SU-DHL-6 (cell line): ENCODE results near the gene AGRN.
"Not testable (repeated sequence)": the region's sequence is repeated elsewhere in the genome, so short reads cannot be mapped to it uniquely, and the experiment has no call there.

Source experiments
- H2AFZ ChIP-seq: fragments of 200-600 bp; sonication (generic); 2 replicates; pipeline ENCODE4 v1.6.1; 2014; ENCODE audit warnings: low read depth, mild to moderate bottlenecking, moderate library complexity, mixed read lengths, antibody characterized with exemption, low read length; ENCODE audit not compliant: severe bottlenecking
- H3F3A ChIP-seq: fragments of 200-600 bp; shearing (Covaris generic); 2 replicates; pipeline ENCODE4 v1.6.0; 2016; ENCODE audit warnings: antibody characterized with exemption, mild to moderate bottlenecking; ENCODE audit not compliant: insufficient read depth
- H3K27ac ChIP-seq: fragments of 200-600 bp; sonication (generic); 2 replicates; pipeline ENCODE4 v1.5.1; 2016; ENCODE audit warnings: low read depth, mild to moderate bottlenecking, low read length, moderate library complexity, mixed read lengths
- H3K27me3 ChIP-seq: fragments of 200-600 bp; sonication (generic), shearing (Covaris generic); 2 replicates; pipeline ENCODE4 v1.6.0; 2014; ENCODE audit warnings: mild to moderate bottlenecking, low read length
- H3K36me3 ChIP-seq: fragments of 200-600 bp; sonication (generic); 2 replicates; pipeline ENCODE4 v1.6.1; 2014; ENCODE audit warnings: mild to moderate bottlenecking, low read length, mixed read lengths
- H3K4me2 ChIP-seq: fragments of 300-600, 200-600 bp; shearing (Covaris generic), sonication (generic); 2 replicates; pipeline ENCODE4 v1.6.0; 2014; ENCODE audit warnings: low read length, low read depth, mild to moderate bottlenecking; ENCODE audit not compliant: poor library complexity, severe bottlenecking
- H3K4me3 ChIP-seq: fragments of 200-600 bp; sonication (generic); 2 replicates; pipeline ENCODE4 v1.5.1; 2014; ENCODE audit warnings: antibody characterized with exemption, low read length, mild to moderate bottlenecking, mixed read lengths; ENCODE audit not compliant: insufficient read depth, poor library complexity, severe bottlenecking
- H3K79me2 ChIP-seq: fragments of 200-600 bp; sonication (generic); 2 replicates; pipeline ENCODE4 v1.6.1; 2014; ENCODE audit warnings: mild to moderate bottlenecking, low read length, moderate library complexity; ENCODE audit not compliant: insufficient read depth
- H3K9ac ChIP-seq: fragments of 200-600 bp; sonication (generic); 2 replicates; pipeline ENCODE4 v1.7.0; 2014; ENCODE audit warnings: mild to moderate bottlenecking, low read length
- H3K9me2 ChIP-seq: fragments of 200-600 bp; sonication (generic); replicated peaks from 2 replicates; pipeline ENCODE4 v1.6.1; 2014; ENCODE audit warnings: low read length; ENCODE audit not compliant: insufficient read depth
- H3K9me3 ChIP-seq: fragments of 200-600 bp; sonication (generic); 2 replicates; pipeline ENCODE4 v1.6.1; 2014; ENCODE audit warnings: low read length, mixed read lengths; ENCODE audit not compliant: insufficient read depth
- H4K20me1 ChIP-seq: fragments of 200-600 bp; sonication (generic); 2 replicates; pipeline ENCODE4 v1.6.1; 2014; ENCODE audit warnings: low read depth, mild to moderate bottlenecking, antibody characterized with exemption, low read length, moderate library complexity, mixed read lengths
- CTCF ChIP-seq: fragments of 200-600 bp; sonication (generic); IDR thresholded peaks from one replicate; pipeline ENCODE4 v1.5.1; 2017; ENCODE audit warnings: antibody characterized with exemption, mild to moderate bottlenecking, low read length, moderate library complexity; ENCODE audit not compliant: insufficient read depth, poor library complexity, severe bottlenecking
- EZH2phosphoT487 ChIP-seq: fragments of 200-600 bp; sonication (generic), shearing (Covaris generic); conservative IDR thresholded peaks from 2 replicates; pipeline ENCODE4 v1.6.1; 2018; ENCODE audit warnings: mild to moderate bottlenecking, antibody characterized with exemption, low read length, moderate library complexity, mixed read lengths

The AGRN gene

DNA sequence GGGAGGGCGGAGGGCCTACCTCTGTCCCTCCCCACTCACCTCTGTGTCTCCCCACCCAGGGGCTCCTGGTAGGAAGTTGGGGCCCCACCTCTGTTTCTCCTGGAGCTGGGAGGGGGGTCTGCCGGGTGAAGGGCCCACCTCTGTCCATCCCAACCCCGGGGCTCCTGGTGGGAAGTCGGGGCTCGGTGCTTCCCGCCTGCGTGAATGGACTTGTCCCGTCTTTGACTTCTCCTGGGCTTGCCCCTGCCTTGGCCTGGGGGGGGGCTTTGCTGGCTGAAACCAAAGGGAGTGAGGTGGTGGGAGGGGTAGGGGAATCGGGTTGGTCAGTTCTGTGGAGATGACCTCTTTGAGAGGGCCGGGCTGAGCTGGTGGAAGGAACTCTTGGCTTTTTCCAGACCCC lies 5.8 kb downstream of the AGRN start:
- Histone ChIP-seq H2AFZ (no peak overlapping the region), H3K27me3 (no peaks in the 10 kb centered on the region), H3F3A (no peaks in the 10 kb centered on the region), H3K36me3 (no peaks in the 10 kb centered on the region), H3K4me2 (no peak overlapping the region), H3K79me2 (no peaks in the 10 kb centered on the region), H4K20me1 (no peaks in the 10 kb centered on the region), H3K27ac (no peak overlapping the region), H3K9ac (no peak overlapping the region), H3K9me2 (no peaks in the 10 kb centered on the region), H3K9me3 (no peaks in the 10 kb centered on the region), H3K4me3 (no peak overlapping the region)
- TF ChIP-seq CTCF (no peak), EZH2phosphoT487 (no peak)

DNA sequence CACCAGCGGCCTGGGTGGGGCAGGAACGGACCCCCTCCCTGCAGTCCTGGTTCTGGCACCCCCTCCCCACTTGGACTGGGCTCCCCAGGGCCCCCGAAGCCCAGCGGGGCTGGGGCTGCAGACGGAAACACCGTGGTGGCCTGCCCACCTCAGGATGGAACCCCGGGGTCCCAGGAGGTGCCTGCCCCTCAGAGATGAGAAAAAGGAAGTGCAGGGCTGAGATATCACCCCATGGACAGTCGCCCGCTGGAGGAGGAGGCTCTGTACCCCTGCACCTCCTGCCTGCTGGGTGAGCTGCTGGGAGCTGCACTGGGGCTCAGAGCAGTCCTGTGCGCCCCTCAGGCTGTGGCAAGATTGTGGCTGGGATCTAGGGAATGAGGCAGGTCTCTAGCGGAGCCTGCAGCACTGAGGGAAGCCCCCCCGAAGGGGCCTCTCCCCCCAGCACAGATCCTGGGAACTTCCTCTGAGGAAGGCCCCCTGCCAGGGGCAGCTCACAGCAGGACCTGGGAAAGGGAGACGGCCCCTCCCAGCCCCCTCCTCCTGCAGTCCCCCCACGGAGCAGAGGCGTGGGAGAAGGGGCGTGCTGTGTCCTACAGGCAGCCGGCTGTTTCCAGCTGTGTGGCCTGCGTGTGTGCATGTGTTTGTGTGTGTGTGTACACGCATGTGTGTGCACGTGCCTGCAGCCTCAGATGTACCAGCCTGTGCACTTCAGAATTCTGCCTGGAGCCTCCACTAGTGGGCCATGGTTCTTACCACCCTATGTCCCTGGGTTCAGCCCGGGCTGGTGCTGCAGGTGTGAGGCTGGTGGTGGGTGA lies 6.9 kb downstream of the AGRN start:
- TF ChIP-seq CTCF (no peak), EZH2phosphoT487 (no peak)
- no peaks in the 10 kb centered on the region for H4K20me1 ChIP-seq

DNA sequence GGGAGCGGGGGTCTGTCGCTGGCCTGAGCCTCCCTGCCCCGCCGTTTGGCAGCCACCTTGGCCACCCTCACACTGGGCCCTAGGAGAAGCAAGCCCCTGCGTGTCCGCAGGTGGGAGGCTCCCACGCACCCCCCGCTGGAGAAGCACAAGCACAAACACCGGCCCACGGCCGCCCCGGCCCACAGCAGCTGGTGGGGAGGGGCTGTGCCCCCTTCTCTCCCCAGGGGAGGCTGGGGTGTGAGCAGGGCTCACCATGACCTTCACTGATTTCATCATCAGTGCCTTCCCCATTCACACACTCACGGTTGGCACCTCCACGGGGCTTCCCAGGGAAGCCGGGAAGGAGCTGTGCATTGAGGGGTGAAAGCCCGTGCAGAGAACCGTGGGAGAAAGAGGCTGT lies 7.9 kb downstream of the AGRN start:
- H3K9me3 ChIP-seq: no peaks in the 10 kb centered on the region
- no peak overlapping the region for H3K4me3 ChIP-seq
- no peak overlapping the region for H2AFZ ChIP-seq
- no peaks in the 10 kb centered on the region for H3K27me3 ChIP-seq
- no peaks in the 10 kb centered on the region for H3K36me3 ChIP-seq
- TF ChIP-seq CTCF (no peak), EZH2phosphoT487 (no peak)
- H3K79me2 ChIP-seq: no peaks in the 10 kb centered on the region
- H4K20me1 ChIP-seq: no peaks in the 10 kb centered on the region
- H3K9me2 ChIP-seq: no peaks in the 10 kb centered on the region
- H3K9ac ChIP-seq: no peak overlapping the region
- H3K27ac ChIP-seq: no peak overlapping the region
- H3F3A ChIP-seq: no peaks in the 10 kb centered on the region
- no peak overlapping the region for H3K4me2 ChIP-seq

More for the DNA sequence above, 6.9 kb downstream of the AGRN start:
- no peaks in the 10 kb centered on the region for H3F3A ChIP-seq
- no peaks in the 10 kb centered on the region for H3K9me2 ChIP-seq
- H3K27ac ChIP-seq: no peak overlapping the region
- H3K9ac ChIP-seq: no peak overlapping the region
- H2AFZ ChIP-seq: no peak overlapping the region
- H3K36me3 ChIP-seq: no peaks in the 10 kb centered on the region
- no peaks in the 10 kb centered on the region for H3K79me2 ChIP-seq
- no peak overlapping the region for H3K4me3 ChIP-seq
- H3K4me2 ChIP-seq: no peak overlapping the region
- H3K9me3 ChIP-seq: no peaks in the 10 kb centered on the region
- H3K27me3 ChIP-seq: no peaks in the 10 kb centered on the region

DNA sequence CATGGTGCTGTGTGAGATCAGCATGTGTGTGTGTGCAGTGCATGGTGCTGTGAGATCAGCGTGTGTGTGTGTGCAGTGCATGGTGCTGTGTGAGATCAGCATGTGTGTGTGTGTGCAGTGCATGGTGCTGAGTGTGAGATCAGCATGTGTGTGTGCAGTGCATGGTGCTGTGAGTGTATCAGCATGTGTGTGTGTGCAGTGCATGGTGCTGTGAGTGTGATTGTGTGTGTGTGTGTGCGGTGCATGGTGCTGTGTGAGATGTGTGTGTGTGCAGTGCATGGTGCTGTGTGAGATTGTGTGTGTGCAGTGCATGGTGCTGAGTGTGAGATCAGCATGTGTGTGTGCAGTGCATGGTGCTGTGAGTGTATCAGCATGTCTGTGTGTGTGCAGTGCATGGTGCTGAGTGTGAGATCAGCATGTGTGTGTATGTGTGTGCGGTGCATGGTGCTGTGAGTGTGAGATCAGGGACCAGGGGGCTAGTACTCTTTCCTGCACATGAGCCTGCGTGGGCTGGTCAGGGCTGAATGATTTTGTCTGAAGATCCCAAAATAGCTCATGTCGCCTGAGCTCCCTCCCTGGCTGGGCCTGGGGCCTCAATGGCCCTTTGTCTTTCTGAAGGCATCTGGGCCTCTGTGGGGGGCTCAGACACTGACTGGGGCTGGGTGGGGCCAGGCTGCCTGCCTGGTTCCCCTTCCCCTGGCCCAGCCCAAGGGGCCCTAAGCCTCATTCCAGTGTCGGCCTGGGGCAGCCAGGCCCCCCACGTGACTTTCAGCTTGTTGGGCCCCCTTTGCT lies 11.1 kb downstream of the AGRN start:
- not testable (repeated sequence) for H2AFZ ChIP-seq, H3K9ac ChIP-seq, H3K79me2 ChIP-seq, H3K27ac ChIP-seq, H3K36me3 ChIP-seq, H3K27me3 ChIP-seq, H3K4me2 ChIP-seq, H3K4me3 ChIP-seq, H3K9me3 ChIP-seq, H4K20me1 ChIP-seq, H3F3A ChIP-seq, H3K9me2 ChIP-seq
